ENCODE results near the gene RLBP1. TPM values are rescaled to one million over a fixed set of nuclear protein-coding genes. Genes with fewer than 3 reads are reported as not detected.

Gene RLBP1
- total RNA-seq, 1 donor from 2014 or later = not detected

GRCh38 chr15:89179966-89180875 is 41.2 kb downstream of the RLBP1 start:
- intact Hi-C loops (cut with micrococcal nuclease) = loop anchor here (5.0 kb wide), 1 partner anchor 53 kb away; no protein-coding TSS in a partner anchor

- intact Hi-C loops (cut with micrococcal nuclease) = loop anchor here (5.0 kb wide), 1 partner anchor 51 kb away; no protein-coding TSS in a partner anchor
Observed at GRCh38 chr15:89178307-89178977, 42.9 kb downstream of the RLBP1 start.

- intact Hi-C loops (cut with micrococcal nuclease) = loop anchor here (1.0 to 5.0 kb wide), 4 partner anchors 50 to 283 kb away; partner anchors contain the start of gene HAPLN3
Observed at GRCh38 chr15:89177633-89178306, 43.6 kb downstream of the RLBP1 start.

- intact Hi-C loops (cut with micrococcal nuclease) = loop anchor here (1.0 to 5.0 kb wide), 4 partner anchors 50 to 282 kb away; partner anchors contain the start of gene HAPLN3
Observed at GRCh38 chr15:89177116-89177515, 44.3 kb downstream of the RLBP1 start.

- intact Hi-C loops (cut with micrococcal nuclease) = loop anchor here (2.0 to 5.0 kb wide), 3 partner anchors 48 to 281 kb away; partner anchors contain the start of gene HAPLN3
Observed at GRCh38 chr15:89175617-89176191, 45.7 kb downstream of the RLBP1 start.

- intact Hi-C loops (cut with micrococcal nuclease) = no loop called here
Observed at GRCh38 chr15:89174476-89174875, 46.9 kb downstream of the RLBP1 start.

GRCh38 chr15:89172921-89173320 is 48.5 kb downstream of the RLBP1 start:
- intact Hi-C loops (cut with micrococcal nuclease) = no loop called here

- intact Hi-C loops (cut with micrococcal nuclease) = no loop called here
Observed at GRCh38 chr15:89171136-89172072, 50.0 kb downstream of the RLBP1 start.

GRCh38 chr15:89170364-89170763 is 51.0 kb downstream of the RLBP1 start:
- intact Hi-C loops (cut with micrococcal nuclease) = no loop called here

- intact Hi-C loops (cut with micrococcal nuclease) = no loop called here
Observed at GRCh38 chr15:89168316-89168833, 53.0 kb downstream of the RLBP1 start.

GRCh38 chr15:89167267-89168176 is 53.9 kb downstream of the RLBP1 start:
- intact Hi-C loops (cut with micrococcal nuclease) = no loop called here

- intact Hi-C loops (cut with micrococcal nuclease) = no loop called here
Observed at GRCh38 chr15:89165677-89166076, 55.7 kb downstream of the RLBP1 start.

- intact Hi-C loops (cut with micrococcal nuclease) = no loop called here
Observed at GRCh38 chr15:89164712-89165211, 56.6 kb downstream of the RLBP1 start.

- intact Hi-C loops (cut with micrococcal nuclease) = no loop called here
Observed at GRCh38 chr15:89163271-89164055, 57.9 kb downstream of the RLBP1 start.

GRCh38 chr15:89161666-89162065 is 59.7 kb downstream of the RLBP1 start:
- intact Hi-C loops (cut with micrococcal nuclease) = no loop called here
